OCI-LY1 (cell line): ENCODE results near the gene XPO4.

Source experiments
- H2AFZ ChIP-seq: fragments of 200-600 bp; sonication (generic), shearing (Covaris generic); 2 replicates; pipeline ENCODE4 v1.6.0; 2014; ENCODE audit warnings: antibody characterized with exemption, mild to moderate bottlenecking, low read length
- H3F3A ChIP-seq: fragments of 200-600 bp; sonication (generic), shearing (Covaris generic); 2 replicates; pipeline ENCODE4 v1.6.0; 2014; ENCODE audit warnings: mild to moderate bottlenecking, antibody characterized with exemption, low read length, moderate library complexity; ENCODE audit not compliant: insufficient read depth
- H3K27ac ChIP-seq: fragments of 200-600 bp; sonication (generic); 2 replicates; pipeline ENCODE4 v1.5.1; 2014; ENCODE audit warnings: low read length, mixed run types, mild to moderate bottlenecking, low read depth; ENCODE audit not compliant: poor library complexity, severe bottlenecking
- H3K27me3 ChIP-seq: fragments of 200-600 bp; sonication (generic); 2 replicates; pipeline ENCODE4 v1.6.0; 2014; ENCODE audit warnings: antibody characterized with exemption, mild to moderate bottlenecking, low read length, moderate library complexity; ENCODE audit not compliant: insufficient read depth
- H3K36me3 ChIP-seq: fragments of 200-600 bp; sonication (generic); 2 replicates; pipeline ENCODE4 v1.6.1; 2014; ENCODE audit warnings: mild to moderate bottlenecking, antibody characterized with exemption, low read length, moderate library complexity, mixed read lengths; ENCODE audit not compliant: insufficient read depth
- H3K4me1 ChIP-seq: fragments of 200-600 bp; sonication (generic); 2 replicates; pipeline ENCODE4 v1.5.1; 2014; ENCODE audit warnings: mild to moderate bottlenecking, low read length, moderate library complexity; ENCODE audit not compliant: insufficient read depth, severe bottlenecking
- H3K4me2 ChIP-seq: fragments of 200-600 bp; sonication (generic), shearing (Covaris generic); 2 replicates; pipeline ENCODE4 v1.6.1; 2014; ENCODE audit warnings: low read length
- H3K4me3 ChIP-seq: fragments of 200-600 bp; sonication (generic); 2 replicates; pipeline ENCODE4 v1.5.1; 2014; ENCODE audit warnings: low read length, low read depth, mild to moderate bottlenecking, mixed read lengths; ENCODE audit not compliant: poor library complexity, severe bottlenecking
- H3K79me2 ChIP-seq: fragments of 200-600 bp; shearing (Covaris generic); 2 replicates; pipeline ENCODE4 v1.6.1; 2016; ENCODE audit warnings: mixed run types, low read length, mixed read lengths; ENCODE audit not compliant: insufficient read depth
- H3K9ac ChIP-seq: fragments of 200-600 bp; sonication (generic), shearing (Covaris generic); 2 replicates; pipeline ENCODE4 v1.6.1; 2014; ENCODE audit warnings: mild to moderate bottlenecking, low read length, mixed read lengths
- H3K9me2 ChIP-seq: fragments of 200-600 bp; sonication (generic), shearing (Covaris generic); 2 replicates; pipeline ENCODE4 v1.6.1; 2014; ENCODE audit warnings: low read depth, mild to moderate bottlenecking, low read length, mixed read lengths
- H3K9me3 ChIP-seq: fragments of 200-600 bp; shearing (Covaris generic); 2 replicates; pipeline ENCODE4 v1.6.1; 2014; ENCODE audit warnings: low read length, mixed read lengths
- H4K20me1 ChIP-seq: fragments of 200-600 bp; sonication (generic), shearing (Covaris generic); 2 replicates; pipeline ENCODE4 v1.6.0; 2016; ENCODE audit warnings: mild to moderate bottlenecking, low read length; ENCODE audit not compliant: insufficient read depth
- EZH2 ChIP-seq: fragments of 200-600 bp; sonication (generic), shearing (Covaris generic); IDR thresholded peaks from 2 replicates; pipeline ENCODE4 v1.8.0; 2017; ENCODE audit warnings: borderline replicate concordance, mixed run types, mild to moderate bottlenecking, antibody characterized with exemption, low read length, moderate library complexity, mixed read lengths
- TF ChIP-seq, protein P1 (sequence below): fragments of 200-600 bp; sonication (generic), shearing (Covaris generic); IDR thresholded peaks from 2 replicates; pipeline ENCODE4 v1.5.1; 2017; ENCODE audit warnings: mild to moderate bottlenecking, antibody characterized with exemption, low read length, moderate library complexity, mixed read lengths

Gene XPO4

DNA sequence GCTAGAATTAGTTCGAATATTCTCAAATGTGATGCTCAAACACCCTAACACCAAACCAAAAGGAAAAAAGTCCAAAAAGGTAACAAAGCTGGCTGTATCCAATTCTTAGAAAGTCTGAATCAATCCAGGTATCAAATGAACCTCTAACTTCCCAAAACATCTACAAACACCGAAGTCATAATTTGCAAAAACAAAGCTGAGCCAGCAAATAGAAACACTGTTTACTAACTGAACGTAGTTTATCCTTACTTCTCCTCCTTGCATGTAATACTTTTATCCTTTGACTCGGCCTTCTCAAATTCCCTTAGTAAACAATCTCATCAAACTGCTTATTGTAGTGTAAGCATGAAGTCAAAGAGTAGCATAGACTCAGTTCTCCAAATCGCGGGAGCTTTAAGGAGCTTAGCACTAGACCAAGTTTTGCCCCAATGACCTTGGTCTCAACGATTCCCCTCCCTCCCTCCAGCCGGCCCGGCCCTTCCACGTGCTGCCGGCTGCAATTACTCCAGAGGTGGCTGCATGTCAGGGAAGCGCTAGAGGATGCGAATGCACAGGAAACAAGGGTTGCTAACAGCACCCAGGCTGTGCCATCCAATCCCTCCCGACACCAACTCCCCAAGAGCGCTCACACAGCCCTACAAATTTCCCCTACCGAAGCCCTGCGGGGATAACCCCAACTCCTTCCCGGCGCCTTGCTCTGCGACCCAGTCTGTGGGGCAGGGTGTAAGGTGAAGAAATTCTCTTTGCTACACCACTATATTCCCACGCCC lies 693 bp downstream of the XPO4 start:
- Histone ChIP-seq H4K20me1 (no peaks in the 10 kb centered on the region), H3K9me3 (no peaks in the 10 kb centered on the region), H3K36me3 (peaks cover 28% of the 10 kb centered on the region; the same call in 1 of the 2 replicates), H3K4me3 (peak overlapping the region; percentile 93), H3K27ac (no peak overlapping the region), H3K9ac (peak overlapping the region; percentile 88), H3K9me2 (no peaks in the 10 kb centered on the region), H3K4me2 (peak overlapping the region; percentile 98), H2AFZ (no peak overlapping the region), H3K79me2 (peaks cover 54% of the 10 kb centered on the region), H3F3A (0 out of 2 replicates have a peak, but pooled peaks cover 2% of the 10 kb centered on the region), H3K4me1 (peaks cover 25% of the 10 kb centered on the region), H3K27me3 (no peaks in the 10 kb centered on the region)
- TF ChIP-seq, protein P1, sequence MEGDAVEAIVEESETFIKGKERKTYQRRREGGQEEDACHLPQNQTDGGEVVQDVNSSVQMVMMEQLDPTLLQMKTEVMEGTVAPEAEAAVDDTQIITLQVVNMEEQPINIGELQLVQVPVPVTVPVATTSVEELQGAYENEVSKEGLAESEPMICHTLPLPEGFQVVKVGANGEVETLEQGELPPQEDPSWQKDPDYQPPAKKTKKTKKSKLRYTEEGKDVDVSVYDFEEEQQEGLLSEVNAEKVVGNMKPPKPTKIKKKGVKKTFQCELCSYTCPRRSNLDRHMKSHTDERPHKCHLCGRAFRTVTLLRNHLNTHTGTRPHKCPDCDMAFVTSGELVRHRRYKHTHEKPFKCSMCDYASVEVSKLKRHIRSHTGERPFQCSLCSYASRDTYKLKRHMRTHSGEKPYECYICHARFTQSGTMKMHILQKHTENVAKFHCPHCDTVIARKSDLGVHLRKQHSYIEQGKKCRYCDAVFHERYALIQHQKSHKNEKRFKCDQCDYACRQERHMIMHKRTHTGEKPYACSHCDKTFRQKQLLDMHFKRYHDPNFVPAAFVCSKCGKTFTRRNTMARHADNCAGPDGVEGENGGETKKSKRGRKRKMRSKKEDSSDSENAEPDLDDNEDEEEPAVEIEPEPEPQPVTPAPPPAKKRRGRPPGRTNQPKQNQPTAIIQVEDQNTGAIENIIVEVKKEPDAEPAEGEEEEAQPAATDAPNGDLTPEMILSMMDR: no peak
- TF ChIP-seq EZH2: no peak

DNA sequence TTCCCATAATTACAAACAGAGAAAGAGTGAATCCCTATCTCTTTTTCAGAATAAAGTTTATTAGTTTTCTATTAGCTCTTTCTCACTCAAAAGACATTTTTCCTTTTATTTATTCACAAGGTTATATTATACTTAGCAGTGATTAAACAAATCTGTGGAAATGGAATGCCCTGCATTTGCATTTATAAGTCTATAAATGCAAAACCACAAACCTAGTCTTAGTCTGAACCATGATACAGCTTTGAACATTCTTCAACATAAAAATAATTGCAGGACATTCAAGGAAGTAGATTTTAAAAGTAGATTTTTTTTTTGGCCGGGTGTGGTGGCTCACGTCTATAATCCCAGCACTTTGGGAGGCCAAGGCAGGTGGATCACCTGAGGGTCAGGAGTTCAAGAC lies 8.3 kb downstream of the XPO4 start:
- H3K27me3 ChIP-seq: no peaks in the 10 kb centered on the region
- no peak overlapping the region for H2AFZ ChIP-seq
- no peak overlapping the region for H3K27ac ChIP-seq
- H3K4me1 ChIP-seq: no peaks in the 10 kb centered on the region
- no peak for TF ChIP-seq EZH2
- TF ChIP-seq, protein P1: no peak
- H3K79me2 ChIP-seq: peaks cover 97% of the 10 kb centered on the region
- H3K36me3 ChIP-seq: peaks cover 26% of the 10 kb centered on the region
- H3K9me3 ChIP-seq: no peaks in the 10 kb centered on the region
- H3K9ac ChIP-seq: no peak overlapping the region
- no peak overlapping the region for H3K4me3 ChIP-seq
- no peak overlapping the region for H3K4me2 ChIP-seq
- H3F3A ChIP-seq: no peaks in the 10 kb centered on the region
- H4K20me1 ChIP-seq: no peaks in the 10 kb centered on the region
- no peaks in the 10 kb centered on the region for H3K9me2 ChIP-seq

GRCh38 chr13:20891768-20892167 lies 10.8 kb downstream of the XPO4 start:
- Histone ChIP-seq H3K9me3 (no peaks in the 10 kb centered on the region), H3K36me3 (peaks cover 32% of the 10 kb centered on the region), H3K4me1 (no peaks in the 10 kb centered on the region), H3K4me2 (no peak overlapping the region), H3F3A (no peaks in the 10 kb centered on the region), H2AFZ (no peak overlapping the region), H3K9ac (no peak overlapping the region), H3K9me2 (no peaks in the 10 kb centered on the region), H3K27me3 (no peaks in the 10 kb centered on the region), H3K79me2 (peaks cover 97% of the 10 kb centered on the region), H3K27ac (no peak overlapping the region), H3K4me3 (no peak overlapping the region), H4K20me1 (no peaks in the 10 kb centered on the region)
- TF ChIP-seq EZH2: no peak
- TF ChIP-seq, protein P1: no peak
